PC-3 (cell line): ENCODE data around the gene GYPC.

ENCODE experiments used
- CTCF ChIP-seq: fragments of 300-600 bp; sonication (generic); conservative IDR thresholded peaks from 2 replicates; pipeline ENCODE4 v1.5.1; 2017; ENCODE audit warnings: antibody characterized with exemption, low read depth, mild to moderate bottlenecking, low read length
- EZH2 ChIP-seq: fragments of 300-600 bp; sonication (generic); IDR thresholded peaks from one replicate; pipeline ENCODE4 v1.6.1; 2017; ENCODE audit warnings: antibody characterized with exemption, mild to moderate bottlenecking, low read length; ENCODE audit not compliant: unreplicated experiment

DNA sequence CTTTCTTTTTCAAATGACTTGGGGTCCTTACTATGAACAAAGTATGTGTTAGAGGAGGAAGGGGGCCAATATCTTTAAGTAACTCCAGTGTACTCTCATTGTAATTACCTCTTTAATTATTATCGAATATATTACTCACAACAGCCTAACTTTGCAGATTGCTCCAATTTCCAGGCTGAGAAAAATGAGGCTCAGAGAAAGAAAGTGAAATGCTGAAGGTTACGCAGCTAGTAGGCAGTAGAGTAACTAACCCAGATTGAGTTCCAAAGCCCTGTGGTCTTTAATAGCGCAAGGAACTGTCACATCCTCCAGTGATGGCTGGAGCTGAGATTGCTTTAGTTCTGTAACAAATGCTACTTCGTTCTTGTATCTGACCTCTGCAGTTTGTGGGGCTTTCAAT, 2.2 kb upstream of the GYPC start:
- TF ChIP-seq CTCF (no peak), EZH2 (no peak)
